Gastrocnemius medialis (tissue), 4 donors: ENCODE measurements around the gene HSD17B4.

Source experiments
- POLR2A ChIP-seq, 2 donors: fragments of 450-650 bp; IDR thresholded peaks; one replicate each; pipeline ENCODE4 v1.6.1; 2017; ENCODE audit warnings: antibody characterized with exemption in 2 of 2, mild to moderate bottlenecking in 2 of 2, moderate library complexity in 2 of 2
- TF ChIP-seq, protein P1 (sequence below), 5 experiments: fragments of 450-650 bp in 3 of 5; fragments of 200-600 bp in 2 of 5; sonication (generic) in 2 of 5; IDR thresholded peaks in 4 of 5; conservative IDR thresholded peaks in 1 of 5; 1 replicate in 4 of 5; 2 replicates in 1 of 5; pipeline ENCODE4 v1.5.1; 2016 to 2019; ENCODE audit warnings: antibody characterized with exemption in 5 of 5, mild to moderate bottlenecking in 3 of 5, moderate library complexity in 3 of 5

DNA sequence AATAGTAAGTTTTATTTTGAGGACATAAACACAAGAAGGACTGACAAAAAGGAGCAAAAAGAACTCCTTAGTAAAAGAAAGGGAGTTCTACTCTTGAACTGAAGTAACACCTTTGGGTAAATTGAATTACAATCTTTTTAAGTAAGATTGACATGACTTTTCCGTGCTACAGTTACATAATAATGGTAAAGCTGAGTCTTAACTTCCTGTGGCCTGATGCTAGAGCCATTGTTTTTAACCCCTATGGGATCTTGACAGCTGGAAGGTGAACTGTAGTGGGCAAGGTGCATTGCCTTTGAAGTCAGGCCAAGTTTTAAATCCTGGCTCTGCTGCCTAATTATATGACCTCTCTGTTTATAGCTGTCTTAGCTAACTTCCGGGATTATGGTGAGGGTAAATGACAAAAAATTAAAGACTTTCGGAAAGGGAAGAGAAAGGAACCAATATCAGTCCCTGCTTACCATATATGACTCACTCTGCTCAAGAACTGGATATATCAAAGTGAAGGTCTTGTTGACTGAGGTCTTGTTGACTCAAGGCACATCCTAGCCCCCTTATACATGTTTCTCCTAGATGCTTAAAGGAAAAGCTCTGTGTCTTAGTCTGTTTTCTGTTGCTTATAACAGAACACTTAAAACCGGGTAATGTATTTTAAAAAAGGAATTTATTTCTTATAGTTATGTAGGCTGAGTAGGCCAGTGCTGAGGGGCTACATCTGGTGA lies 6.8 kb downstream of the HSD17B4 start:
- TF ChIP-seq POLR2A (IDR thresholded peaks at IDR 0.05), result no peak
- TF ChIP-seq, protein P1, sequence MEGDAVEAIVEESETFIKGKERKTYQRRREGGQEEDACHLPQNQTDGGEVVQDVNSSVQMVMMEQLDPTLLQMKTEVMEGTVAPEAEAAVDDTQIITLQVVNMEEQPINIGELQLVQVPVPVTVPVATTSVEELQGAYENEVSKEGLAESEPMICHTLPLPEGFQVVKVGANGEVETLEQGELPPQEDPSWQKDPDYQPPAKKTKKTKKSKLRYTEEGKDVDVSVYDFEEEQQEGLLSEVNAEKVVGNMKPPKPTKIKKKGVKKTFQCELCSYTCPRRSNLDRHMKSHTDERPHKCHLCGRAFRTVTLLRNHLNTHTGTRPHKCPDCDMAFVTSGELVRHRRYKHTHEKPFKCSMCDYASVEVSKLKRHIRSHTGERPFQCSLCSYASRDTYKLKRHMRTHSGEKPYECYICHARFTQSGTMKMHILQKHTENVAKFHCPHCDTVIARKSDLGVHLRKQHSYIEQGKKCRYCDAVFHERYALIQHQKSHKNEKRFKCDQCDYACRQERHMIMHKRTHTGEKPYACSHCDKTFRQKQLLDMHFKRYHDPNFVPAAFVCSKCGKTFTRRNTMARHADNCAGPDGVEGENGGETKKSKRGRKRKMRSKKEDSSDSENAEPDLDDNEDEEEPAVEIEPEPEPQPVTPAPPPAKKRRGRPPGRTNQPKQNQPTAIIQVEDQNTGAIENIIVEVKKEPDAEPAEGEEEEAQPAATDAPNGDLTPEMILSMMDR (IDR thresholded peaks at IDR 0.05 in 4 of 5, conservative IDR thresholded peaks at IDR 0.05 in 1 of 5), result no peak
